A673 (cell line): ENCODE data around the gene SRMS.

Experiments used
- EZH2 ChIP-seq: fragments of 200-600 bp; sonication (generic); IDR thresholded peaks from 2 replicates; pipeline ENCODE4 v1.6.1; 2017; ENCODE audit warnings: borderline replicate concordance, low read depth, mild to moderate bottlenecking, mixed read lengths, antibody characterized with exemption, low read length; ENCODE audit not compliant: poor library complexity, severe bottlenecking
- TF ChIP-seq, protein P1 (sequence below): fragments of 300-800, 200-600 bp; sonication (generic); conservative IDR thresholded peaks from 2 replicates; pipeline ENCODE4 v1.5.1; 2017; ENCODE audit warnings: low read depth, mild to moderate bottlenecking, antibody characterized with exemption, low read length, moderate library complexity, mixed read lengths

DNA sequence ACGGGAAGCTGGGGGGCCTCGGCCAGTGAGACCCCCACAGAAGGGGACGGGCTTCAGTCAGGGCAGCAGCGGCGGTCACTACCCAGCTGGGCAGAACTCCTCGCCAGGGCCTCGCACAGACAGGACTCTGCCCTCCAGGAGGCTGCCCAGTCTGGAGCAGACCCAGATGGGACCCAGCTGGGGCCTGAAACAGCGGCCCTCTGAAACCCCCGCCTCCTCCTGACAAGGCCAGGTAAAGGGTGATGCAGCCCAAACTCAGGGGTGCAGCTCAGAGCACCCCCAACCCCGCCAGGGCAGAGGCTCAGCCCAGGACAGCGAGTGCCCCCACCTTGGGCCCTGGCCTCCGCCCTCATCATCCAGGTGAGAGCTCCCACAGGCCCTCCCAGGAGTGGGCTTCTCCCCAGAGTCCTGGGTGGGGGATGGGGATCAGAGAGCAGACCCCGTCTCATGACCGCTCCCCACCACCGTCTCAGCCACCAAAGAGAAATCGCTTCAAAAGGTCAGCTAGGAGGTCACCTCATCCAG is 50.9 kb downstream of the SRMS start:
- TF ChIP-seq, protein P1, sequence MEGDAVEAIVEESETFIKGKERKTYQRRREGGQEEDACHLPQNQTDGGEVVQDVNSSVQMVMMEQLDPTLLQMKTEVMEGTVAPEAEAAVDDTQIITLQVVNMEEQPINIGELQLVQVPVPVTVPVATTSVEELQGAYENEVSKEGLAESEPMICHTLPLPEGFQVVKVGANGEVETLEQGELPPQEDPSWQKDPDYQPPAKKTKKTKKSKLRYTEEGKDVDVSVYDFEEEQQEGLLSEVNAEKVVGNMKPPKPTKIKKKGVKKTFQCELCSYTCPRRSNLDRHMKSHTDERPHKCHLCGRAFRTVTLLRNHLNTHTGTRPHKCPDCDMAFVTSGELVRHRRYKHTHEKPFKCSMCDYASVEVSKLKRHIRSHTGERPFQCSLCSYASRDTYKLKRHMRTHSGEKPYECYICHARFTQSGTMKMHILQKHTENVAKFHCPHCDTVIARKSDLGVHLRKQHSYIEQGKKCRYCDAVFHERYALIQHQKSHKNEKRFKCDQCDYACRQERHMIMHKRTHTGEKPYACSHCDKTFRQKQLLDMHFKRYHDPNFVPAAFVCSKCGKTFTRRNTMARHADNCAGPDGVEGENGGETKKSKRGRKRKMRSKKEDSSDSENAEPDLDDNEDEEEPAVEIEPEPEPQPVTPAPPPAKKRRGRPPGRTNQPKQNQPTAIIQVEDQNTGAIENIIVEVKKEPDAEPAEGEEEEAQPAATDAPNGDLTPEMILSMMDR, result no peak
- no peak for TF ChIP-seq EZH2
